Adipocyte (in vitro differentiated cells): ENCODE results near the gene SNCAIP.
A peak's percentile ranks its signal among the peaks of the same experiment; 100 is the strongest.

Experiments used
- DNase-seq: peaks from one replicate; pipeline ENCODE4 v3.0.0-alpha.2; 2015; ENCODE audit warnings: low read depth
- H3K27me3 ChIP-seq: replicated peaks from 2 replicates; pipeline ENCODE4 v1.7.0; 2013; ENCODE audit warnings: mild to moderate bottlenecking, low read length, moderate library complexity; ENCODE audit not compliant: control insufficient read depth, insufficient read depth
- H3K36me3 ChIP-seq: 2 replicates; pipeline ENCODE4 v1.7.0; 2013; ENCODE audit warnings: low read length, mild to moderate bottlenecking, moderate library complexity; ENCODE audit not compliant: control insufficient read depth, insufficient read depth, severe bottlenecking
- H3K4me1 ChIP-seq: 2 replicates; pipeline ENCODE4 v1.7.0; 2013; ENCODE audit warnings: mild to moderate bottlenecking, low read length, moderate library complexity; ENCODE audit not compliant: control insufficient read depth, insufficient read depth
- H3K4me3 ChIP-seq: 2 replicates; pipeline ENCODE4 v1.7.0; 2013; ENCODE audit warnings: mild to moderate bottlenecking, low read length, moderate library complexity
- H3K9ac ChIP-seq: 2 replicates; pipeline ENCODE4 v1.7.0; 2013; ENCODE audit warnings: mild to moderate bottlenecking, low read length, moderate library complexity
- H3K9me3 ChIP-seq: 2 replicates; pipeline ENCODE4 v1.7.0; 2013; ENCODE audit warnings: mild to moderate bottlenecking, low read length, moderate library complexity; ENCODE audit not compliant: control insufficient read depth

SNCAIP gene

GRCh38 chr5:122493091-122494021 lies 181.3 kb downstream of the SNCAIP start:
- no peak overlapping the region for H3K9ac ChIP-seq
- H3K9me3 ChIP-seq, result no peaks in the 10 kb centered on the region
- H3K27me3 ChIP-seq, result no peaks in the 10 kb centered on the region
- no peak overlapping the region for H3K4me3 ChIP-seq
- no peaks in the 10 kb centered on the region for H3K36me3 ChIP-seq
- no peak for DNase-seq
- H3K4me1 ChIP-seq, result no peaks in the 10 kb centered on the region

- H3K9me3 ChIP-seq, result no peaks in the 10 kb centered on the region
- no peaks in the 10 kb centered on the region for H3K4me1 ChIP-seq
- no peak overlapping the region for H3K4me3 ChIP-seq
- no peak overlapping the region for H3K9ac ChIP-seq
- no peaks in the 10 kb centered on the region for H3K27me3 ChIP-seq
- DNase-seq, result no peak
- no peaks in the 10 kb centered on the region for H3K36me3 ChIP-seq
Measured at GRCh38 chr5:122494109-122494508, 182.1 kb downstream of the SNCAIP start.

GRCh38 chr5:122498163-122498562 lies 186.1 kb downstream of the SNCAIP start:
- no peaks in the 10 kb centered on the region for H3K27me3 ChIP-seq
- H3K9ac ChIP-seq, result no peak overlapping the region
- H3K4me1 ChIP-seq, result peaks cover 19% of the 10 kb centered on the region
- H3K9me3 ChIP-seq, result no peaks in the 10 kb centered on the region
- H3K4me3 ChIP-seq, result no peak overlapping the region
- H3K36me3 ChIP-seq, result no peaks in the 10 kb centered on the region
- peak; percentile 74 for DNase-seq

- no peaks in the 10 kb centered on the region for H3K9me3 ChIP-seq
- H3K9ac ChIP-seq, result no peak overlapping the region
- no peaks in the 10 kb centered on the region for H3K27me3 ChIP-seq
- DNase-seq, result peak; percentile 68
- peaks cover 19% of the 10 kb centered on the region for H3K4me1 ChIP-seq
- no peaks in the 10 kb centered on the region for H3K36me3 ChIP-seq
- H3K4me3 ChIP-seq, result no peak overlapping the region
Measured at GRCh38 chr5:122499585-122499984, 187.5 kb downstream of the SNCAIP start.

- peak; percentile 86 for DNase-seq
- H3K9me3 ChIP-seq, result no peaks in the 10 kb centered on the region
- peaks cover 19% of the 10 kb centered on the region for H3K4me1 ChIP-seq
- H3K9ac ChIP-seq, result peak overlapping the region; percentile 68
- H3K27me3 ChIP-seq, result no peaks in the 10 kb centered on the region
- peak overlapping the region; percentile 64 for H3K4me3 ChIP-seq
- H3K36me3 ChIP-seq, result no peaks in the 10 kb centered on the region
Measured at GRCh38 chr5:122500245-122501088, 188.4 kb downstream of the SNCAIP start.

GRCh38 chr5:122501089-122501435 lies 189.0 kb downstream of the SNCAIP start:
- peaks cover 19% of the 10 kb centered on the region for H3K4me1 ChIP-seq
- peak overlapping the region; percentile 68 for H3K9ac ChIP-seq
- H3K27me3 ChIP-seq, result no peaks in the 10 kb centered on the region
- H3K36me3 ChIP-seq, result no peaks in the 10 kb centered on the region
- H3K9me3 ChIP-seq, result no peaks in the 10 kb centered on the region
- peak overlapping the region; percentile 64 for H3K4me3 ChIP-seq
- DNase-seq, result peak; percentile 74

- no peaks in the 10 kb centered on the region for H3K4me1 ChIP-seq
- no peak overlapping the region for H3K4me3 ChIP-seq
- H3K9ac ChIP-seq, result no peak overlapping the region
- no peak for DNase-seq
- H3K9me3 ChIP-seq, result no peaks in the 10 kb centered on the region
- H3K36me3 ChIP-seq, result no peaks in the 10 kb centered on the region
- no peaks in the 10 kb centered on the region for H3K27me3 ChIP-seq
Measured at GRCh38 chr5:122507045-122507444, 195.0 kb downstream of the SNCAIP start.

- Histone ChIP-seq H3K27me3 (no peaks in the 10 kb centered on the region), H3K4me1 (no peaks in the 10 kb centered on the region), H3K9me3 (no peaks in the 10 kb centered on the region), H3K9ac (no peak overlapping the region), H3K4me3 (no peak overlapping the region), H3K36me3 (no peaks in the 10 kb centered on the region)
- DNase-seq, result no peak
Measured at GRCh38 chr5:122507581-122507980, 195.5 kb downstream of the SNCAIP start.

- no peaks in the 10 kb centered on the region for H3K27me3 ChIP-seq
- H3K9ac ChIP-seq, result no peak overlapping the region
Measured at GRCh38 chr5:122508623-122509022, 196.6 kb downstream of the SNCAIP start.

More at GRCh38 chr5:122508623-122509022, 196.6 kb downstream of the SNCAIP start:
- DNase-seq, result no peak
- Histone ChIP-seq H3K4me1 (no peaks in the 10 kb centered on the region), H3K36me3 (no peaks in the 10 kb centered on the region), H3K4me3 (no peak overlapping the region), H3K9me3 (no peaks in the 10 kb centered on the region)
